Mammary epithelial cell (primary cell): ENCODE data around the gene KCNH1.

ENCODE experiments used
- CTCF ChIP-seq, 2 donors: IDR thresholded peaks in 1 of 2; conservative IDR thresholded peaks in 1 of 2; 2 replicates each; pipeline ENCODE4 v1.5.1; 2011 to 2012; ENCODE audit warnings: inconsistent platforms in 2 of 2, low read length in 2 of 2, mild to moderate bottlenecking in 2 of 2, control low read depth in 1 of 2, low read depth in 1 of 2; ENCODE audit not compliant: insufficient read depth in 1 of 2; ENCODE audit errors: extremely low read depth in 1 of 2
- EZH2 ChIP-seq: IDR thresholded peaks from 2 replicates; pipeline ENCODE4 v1.6.1; 2012; ENCODE audit warnings: low read length, inconsistent platforms, borderline replicate concordance

- TF ChIP-seq CTCF (conservative IDR thresholded peaks at IDR 0.05 in 1 of 2, IDR thresholded peaks at IDR 0.05 in 1 of 2; ENCODE audit: extremely low read depth in 1 of 2, insufficient read depth in 1 of 2, low read depth in 1 of 2, low read length in 2 of 2) (no peak), EZH2 (no peak)
These were observed 390.9 kb downstream of the KCNH1 start for GRCh38 chr1:210743038-210743437.
